HL-60/S4 treated with retinoic acid at 250 ng/mL for 4 days and 3 days (cell line): ENCODE measurements around the gene SMIM12.

Experiments used
- in situ Hi-C: fragments of 300-500 bp; cut with MboI; formaldehyde crosslinking; loops from 2 replicates; pipeline ENCODE4 v1.7.0; 2022; ENCODE audit warnings: low sequenced_read_pairs

The SMIM12 gene

GRCh38 chr1:34874296-34874952 lies 14.9 kb upstream of the SMIM12 start:
- in situ Hi-C loops: no loop called here

DNA sequence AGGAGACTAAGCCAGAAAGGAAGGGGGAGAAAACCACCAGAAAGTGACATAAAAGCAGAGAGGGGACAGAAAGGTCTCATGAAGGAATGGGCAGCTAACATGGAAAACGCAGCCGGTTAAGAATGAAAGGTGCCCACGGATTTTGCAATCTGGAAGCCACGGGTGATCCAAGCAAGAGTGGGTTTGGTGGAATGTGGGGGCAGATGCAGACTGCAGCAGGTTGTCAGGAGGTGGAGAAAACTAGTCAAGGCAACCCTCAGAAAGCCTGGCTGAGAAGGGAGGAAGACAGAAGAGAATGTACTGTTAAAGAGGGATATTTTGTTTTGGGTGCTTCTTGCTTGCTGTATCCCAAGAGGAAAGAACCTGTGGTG lies 12.6 kb upstream of the SMIM12 start:
- in situ Hi-C loops: no loop called here

GRCh38 chr1:34871443-34872132 lies 12.0 kb upstream of the SMIM12 start:
- in situ Hi-C loops: no loop called here

- in situ Hi-C loops: no loop called here
Observed at GRCh38 chr1:34870395-34870794, 10.8 kb upstream of the SMIM12 start.

DNA sequence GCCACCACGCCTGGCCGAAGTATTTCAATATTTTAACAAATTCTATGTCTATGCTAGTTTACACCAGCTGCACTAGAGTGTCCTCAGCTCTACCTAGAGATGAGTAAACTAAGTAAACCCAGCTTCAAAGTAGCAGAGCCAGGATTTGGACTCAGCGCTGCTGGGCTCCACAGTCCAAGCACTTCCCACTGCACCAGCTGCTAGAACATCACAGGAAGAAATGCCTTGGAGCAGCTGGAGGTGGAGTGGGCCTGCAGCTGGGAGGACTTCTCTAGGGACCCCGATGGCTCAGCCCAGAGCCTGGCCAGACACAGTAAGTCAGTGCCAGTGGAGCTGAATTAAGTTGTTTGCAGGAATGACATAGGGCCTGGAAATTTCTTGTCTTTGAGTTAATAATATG lies 10.2 kb upstream of the SMIM12 start:
- in situ Hi-C loops: no loop called here

DNA sequence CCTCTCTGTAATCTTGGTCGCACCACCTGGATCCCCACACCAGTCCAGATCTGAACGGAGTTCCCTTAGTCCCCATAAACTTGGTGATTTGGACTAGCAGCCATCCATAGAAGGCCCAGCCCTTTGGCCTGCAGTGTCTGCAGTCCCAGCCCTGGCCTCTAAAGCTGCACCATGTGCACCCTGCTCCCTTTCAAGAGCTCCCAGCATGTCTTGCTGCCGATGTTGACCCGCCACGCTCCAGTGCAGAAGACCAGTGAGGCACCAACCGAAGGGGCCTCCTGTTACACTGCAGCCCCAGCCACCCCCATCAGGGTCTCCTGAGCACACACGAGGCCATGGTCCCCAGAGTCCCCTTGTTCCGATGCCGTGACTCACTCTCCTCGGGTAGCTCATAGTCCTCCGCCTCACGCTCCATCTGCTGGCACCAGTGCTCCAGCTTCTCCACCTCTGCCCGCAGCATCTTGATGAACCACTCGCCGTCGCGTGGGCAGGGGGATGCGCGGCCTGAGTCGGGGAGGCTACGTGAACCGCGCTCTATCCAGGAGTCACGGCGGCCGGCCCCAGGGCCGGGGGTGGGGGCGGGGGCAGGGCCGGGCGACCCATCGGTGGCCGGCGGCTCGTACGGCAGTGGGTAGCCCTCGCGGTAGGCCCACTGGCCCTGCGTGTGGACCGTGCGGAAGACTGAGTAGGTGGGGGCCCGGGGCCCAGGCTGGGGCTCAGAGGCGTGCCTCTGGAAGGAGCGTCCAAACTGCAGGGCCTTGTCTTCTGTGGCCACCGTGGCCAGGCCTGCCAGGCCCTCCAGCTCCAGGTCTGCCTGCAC lies 8.9 kb upstream of the SMIM12 start:
- in situ Hi-C loops: no loop called here

GRCh38 chr1:34867415-34867814 lies 7.9 kb upstream of the SMIM12 start:
- in situ Hi-C loops: no loop called here

GRCh38 chr1:34866762-34867109 lies 7.2 kb upstream of the SMIM12 start:
- in situ Hi-C loops: no loop called here

- in situ Hi-C loops: no loop called here
Observed at GRCh38 chr1:34865981-34866761, 6.6 kb upstream of the SMIM12 start.

- in situ Hi-C loops: no loop called here
Observed at GRCh38 chr1:34865573-34865972, 6.0 kb upstream of the SMIM12 start.

- in situ Hi-C loops: no loop called here
Observed at GRCh38 chr1:34864759-34865158, 5.2 kb upstream of the SMIM12 start.

DNA sequence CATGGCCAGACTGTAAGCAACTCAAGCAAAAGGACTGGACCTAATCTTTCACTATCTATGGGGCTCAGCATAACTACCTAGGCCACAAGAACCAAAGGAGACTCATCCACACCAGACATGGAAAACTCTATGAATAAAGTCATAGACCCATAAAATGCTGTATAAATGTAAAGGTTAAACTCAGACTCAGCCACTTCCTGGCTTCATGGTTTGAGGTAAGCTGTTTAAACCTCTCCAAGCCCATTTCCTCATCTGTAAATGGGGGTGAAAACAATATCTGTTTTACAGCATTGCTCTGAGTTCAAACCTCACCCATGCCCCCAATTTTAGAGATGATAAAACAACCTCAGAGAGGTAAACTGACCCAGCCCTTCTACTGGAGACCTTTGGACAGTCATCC lies 4.0 kb upstream of the SMIM12 start:
- in situ Hi-C loops: no loop called here

DNA sequence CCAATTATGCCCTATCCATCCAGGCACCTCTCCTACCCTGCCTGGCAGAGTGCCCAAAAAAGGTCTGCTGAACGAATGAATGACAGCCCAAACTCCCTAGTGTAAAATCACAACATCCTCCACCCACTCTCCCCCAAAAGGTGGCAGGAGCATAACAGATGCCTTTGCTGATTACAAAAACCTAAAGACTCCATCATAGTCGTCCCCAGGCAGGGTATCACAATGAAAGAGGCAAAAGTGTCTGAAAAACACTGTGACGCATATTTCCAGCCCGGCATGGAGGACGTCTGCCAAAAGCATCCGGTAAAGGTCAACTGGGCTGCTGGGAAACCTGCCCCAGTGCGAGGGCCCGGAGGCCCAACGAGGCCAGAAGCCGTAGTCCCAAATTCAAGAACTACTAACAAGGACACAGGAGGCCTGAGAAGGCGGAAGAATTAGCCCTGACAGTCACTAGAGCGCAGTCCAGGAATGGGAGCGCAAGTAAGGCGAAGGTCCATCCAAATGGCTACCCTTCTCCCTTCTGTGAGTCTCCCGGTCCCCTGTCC lies 576 bp downstream of the SMIM12 start:
- in situ Hi-C loops: no loop called here

- in situ Hi-C loops: no loop called here
Observed at GRCh38 chr1:34856697-34857096, 2.9 kb downstream of the SMIM12 start.

- in situ Hi-C loops: no loop called here
Observed at GRCh38 chr1:34852677-34853217, 6.8 kb downstream of the SMIM12 start.

GRCh38 chr1:34851431-34852105 lies 8.0 kb downstream of the SMIM12 start:
- in situ Hi-C loops: no loop called here

DNA sequence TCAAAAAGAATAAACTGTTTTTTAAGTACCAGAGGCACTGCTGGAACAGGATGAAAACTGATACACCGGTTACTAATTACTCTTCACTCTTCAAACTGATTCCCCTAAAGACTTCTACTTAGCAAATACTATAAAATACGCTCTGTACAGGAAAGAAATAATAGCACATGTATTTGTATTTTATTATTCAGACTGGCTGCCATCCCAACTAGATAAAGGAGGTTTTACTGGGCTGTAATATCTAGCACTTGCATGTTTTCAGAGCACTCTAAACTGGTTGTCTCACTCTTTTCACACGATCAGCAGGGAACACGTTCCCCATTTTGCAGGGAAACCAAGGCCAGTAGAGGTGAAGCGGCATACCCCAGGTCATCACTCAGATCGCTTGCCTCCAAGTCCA lies 9.2 kb downstream of the SMIM12 start:
- in situ Hi-C loops: no loop called here

DNA sequence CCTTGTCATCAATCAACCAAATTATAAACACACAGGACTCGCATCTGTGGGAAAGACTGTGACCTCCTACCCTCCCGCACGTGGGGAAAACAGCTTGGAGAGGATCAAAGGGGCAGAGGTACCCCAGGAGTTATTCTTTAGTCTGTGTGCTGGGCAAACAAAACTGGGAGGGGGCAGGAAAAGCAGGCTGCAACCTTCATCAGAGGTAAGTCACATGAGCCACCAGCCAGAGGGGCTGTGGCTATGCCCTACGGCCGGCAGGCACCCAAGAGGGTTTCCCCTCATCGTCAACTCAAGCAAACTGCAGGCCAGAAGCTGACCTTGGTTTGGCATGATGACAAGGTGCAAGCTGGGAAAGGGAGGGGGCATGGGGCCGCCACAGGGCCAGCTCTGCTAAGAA lies 12.5 kb downstream of the SMIM12 start:
- in situ Hi-C loops: no loop called here

- in situ Hi-C loops: no loop called here
Observed at GRCh38 chr1:34846265-34846664, 13.3 kb downstream of the SMIM12 start.
